ENCODE measurements around the gene PLPP1.

Gene PLPP1

GRCh38 chr5:55441107-55441771 is 93.5 kb downstream of the PLPP1 start:
- DNase-seq, result no peak

- DNase-seq, result no peak
These were observed 94.5 kb downstream of the PLPP1 start for GRCh38 chr5:55440188-55440646.

GRCh38 chr5:55438998-55439397 is 95.8 kb downstream of the PLPP1 start:
- DNase-seq, result no peak

GRCh38 chr5:55437859-55438206 is 96.9 kb downstream of the PLPP1 start:
- DNase-seq, result no peak

GRCh38 chr5:55437452-55437851 is 97.3 kb downstream of the PLPP1 start:
- DNase-seq, result no peak

GRCh38 chr5:55432549-55432948 is 102.2 kb downstream of the PLPP1 start:
- no peak for DNase-seq

- no peak for DNase-seq
These were observed 105.0 kb downstream of the PLPP1 start for GRCh38 chr5:55429613-55430253.

GRCh38 chr5:55429221-55429612 is 105.5 kb downstream of the PLPP1 start:
- DNase-seq, result no peak

GRCh38 chr5:55427157-55427556 is 107.6 kb downstream of the PLPP1 start:
- no peak for DNase-seq

GRCh38 chr5:55426455-55426854 is 108.3 kb downstream of the PLPP1 start:
- DNase-seq, result no peak

GRCh38 chr5:55421074-55421529 is 113.7 kb downstream of the PLPP1 start:
- peak; percentile 43 for DNase-seq

- DNase-seq, result no peak
These were observed 115.5 kb downstream of the PLPP1 start for GRCh38 chr5:55418994-55419968.

GRCh38 chr5:55416306-55416705 is 118.5 kb downstream of the PLPP1 start:
- DNase-seq, result no peak

- no peak for DNase-seq
These were observed 119.7 kb downstream of the PLPP1 start for GRCh38 chr5:55415071-55415470.

GRCh38 chr5:55413644-55414043 is 121.1 kb downstream of the PLPP1 start:
- DNase-seq, result no peak

- peak; percentile 89 for DNase-seq
These were observed 122.9 kb downstream of the PLPP1 start for GRCh38 chr5:55411876-55412275.

- DNase-seq, result peak; percentile 94
These were observed 123.9 kb downstream of the PLPP1 start for GRCh38 chr5:55410845-55411244.

- no peak for DNase-seq
These were observed 125.0 kb downstream of the PLPP1 start for GRCh38 chr5:55409775-55410174.

GRCh38 chr5:55407984-55408383 is 126.8 kb downstream of the PLPP1 start:
- no peak for DNase-seq

- no peak for DNase-seq
These were observed 127.6 kb downstream of the PLPP1 start for GRCh38 chr5:55407059-55407684.

GRCh38 chr5:55406292-55406691 is 128.5 kb downstream of the PLPP1 start:
- no peak for DNase-seq

GRCh38 chr5:55402199-55402598 is 132.6 kb downstream of the PLPP1 start:
- DNase-seq, result no peak
